GM19099 (cell line): ENCODE results near the gene SLC6A3.

Experiments used
- POLR2A ChIP-seq: IDR thresholded peaks from 3 replicates; pipeline ENCODE4 v1.6.1; 2011; ENCODE audit warnings: low read depth; ENCODE audit not compliant: insufficient read length; ENCODE audit errors: extremely low read depth

SLC6A3 gene

GRCh38 chr5:1471240-1471853, 26.1 kb upstream of the SLC6A3 start:
- TF ChIP-seq POLR2A: no peak

GRCh38 chr5:1470762-1471211, 25.5 kb upstream of the SLC6A3 start:
- TF ChIP-seq POLR2A: no peak

GRCh38 chr5:1468629-1469527, 23.6 kb upstream of the SLC6A3 start:
- no peak for TF ChIP-seq POLR2A

- no peak for TF ChIP-seq POLR2A
Measured at GRCh38 chr5:1468247-1468612, 23.0 kb upstream of the SLC6A3 start.

GRCh38 chr5:1467341-1468246, 22.4 kb upstream of the SLC6A3 start:
- no peak for TF ChIP-seq POLR2A

GRCh38 chr5:1466631-1467265, 21.5 kb upstream of the SLC6A3 start:
- TF ChIP-seq POLR2A: no peak

- TF ChIP-seq POLR2A: no peak
Measured at GRCh38 chr5:1465966-1466471, 20.8 kb upstream of the SLC6A3 start.

GRCh38 chr5:1465117-1465516, 19.9 kb upstream of the SLC6A3 start:
- no peak for TF ChIP-seq POLR2A

- no peak for TF ChIP-seq POLR2A
Measured at GRCh38 chr5:1464511-1464910, 19.3 kb upstream of the SLC6A3 start.

- no peak for TF ChIP-seq POLR2A
Measured at GRCh38 chr5:1464096-1464446, 18.8 kb upstream of the SLC6A3 start.

GRCh38 chr5:1463326-1464095, 18.3 kb upstream of the SLC6A3 start:
- no peak for TF ChIP-seq POLR2A

GRCh38 chr5:1462358-1462757, 17.1 kb upstream of the SLC6A3 start:
- no peak for TF ChIP-seq POLR2A

GRCh38 chr5:1461396-1461795, 16.2 kb upstream of the SLC6A3 start:
- TF ChIP-seq POLR2A: no peak
